GM12801 (cell line): ENCODE measurements around the gene NNMT.

Experiments used
- TF ChIP-seq, protein P1 (sequence below): IDR thresholded peaks from one replicate; pipeline ENCODE4 v1.5.1; 2011; ENCODE audit warnings: control low read depth; ENCODE audit not compliant: insufficient read length; ENCODE audit errors: extremely low read depth

Gene NNMT

DNA sequence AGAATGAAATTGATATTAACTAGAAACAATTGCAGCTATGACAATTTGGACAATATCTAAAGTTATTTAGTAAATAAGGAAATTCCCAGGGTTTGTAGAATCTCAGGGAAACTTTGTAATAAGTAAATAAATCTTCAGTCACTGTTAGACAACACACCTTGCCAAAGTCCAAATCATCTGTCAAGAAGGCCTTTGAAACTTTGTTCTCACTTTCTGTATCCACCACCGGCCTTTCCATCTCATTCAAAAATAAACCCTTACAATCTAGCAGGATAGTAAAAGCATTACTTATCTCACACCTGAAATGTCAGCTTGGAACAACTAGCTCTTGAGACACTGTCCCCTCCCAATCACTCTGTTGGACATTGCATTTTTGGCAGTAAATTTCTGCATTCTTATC is 7.9 kb downstream of the NNMT start:
- TF ChIP-seq, protein P1, sequence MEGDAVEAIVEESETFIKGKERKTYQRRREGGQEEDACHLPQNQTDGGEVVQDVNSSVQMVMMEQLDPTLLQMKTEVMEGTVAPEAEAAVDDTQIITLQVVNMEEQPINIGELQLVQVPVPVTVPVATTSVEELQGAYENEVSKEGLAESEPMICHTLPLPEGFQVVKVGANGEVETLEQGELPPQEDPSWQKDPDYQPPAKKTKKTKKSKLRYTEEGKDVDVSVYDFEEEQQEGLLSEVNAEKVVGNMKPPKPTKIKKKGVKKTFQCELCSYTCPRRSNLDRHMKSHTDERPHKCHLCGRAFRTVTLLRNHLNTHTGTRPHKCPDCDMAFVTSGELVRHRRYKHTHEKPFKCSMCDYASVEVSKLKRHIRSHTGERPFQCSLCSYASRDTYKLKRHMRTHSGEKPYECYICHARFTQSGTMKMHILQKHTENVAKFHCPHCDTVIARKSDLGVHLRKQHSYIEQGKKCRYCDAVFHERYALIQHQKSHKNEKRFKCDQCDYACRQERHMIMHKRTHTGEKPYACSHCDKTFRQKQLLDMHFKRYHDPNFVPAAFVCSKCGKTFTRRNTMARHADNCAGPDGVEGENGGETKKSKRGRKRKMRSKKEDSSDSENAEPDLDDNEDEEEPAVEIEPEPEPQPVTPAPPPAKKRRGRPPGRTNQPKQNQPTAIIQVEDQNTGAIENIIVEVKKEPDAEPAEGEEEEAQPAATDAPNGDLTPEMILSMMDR, result no peak

DNA sequence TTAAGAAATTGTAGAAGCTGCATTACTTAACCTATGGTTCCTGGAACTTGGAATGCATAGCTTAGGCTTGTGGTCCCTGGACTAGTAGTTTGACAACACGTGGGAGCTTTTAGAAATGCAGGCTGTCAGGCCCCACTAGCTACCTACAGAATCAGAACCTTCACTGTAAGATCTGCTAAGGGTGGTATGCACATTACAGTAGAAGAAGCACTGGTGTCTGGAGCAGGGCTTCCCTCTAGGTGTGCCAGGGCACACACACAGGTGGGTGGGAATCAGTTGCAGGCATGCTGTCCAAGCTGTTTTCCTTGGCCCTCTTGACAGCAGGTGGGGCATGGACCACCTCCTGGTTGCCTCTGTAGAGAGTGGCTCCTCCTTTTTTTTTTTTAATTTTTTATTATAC is 8.8 kb downstream of the NNMT start:
- TF ChIP-seq, protein P1, result no peak

DNA sequence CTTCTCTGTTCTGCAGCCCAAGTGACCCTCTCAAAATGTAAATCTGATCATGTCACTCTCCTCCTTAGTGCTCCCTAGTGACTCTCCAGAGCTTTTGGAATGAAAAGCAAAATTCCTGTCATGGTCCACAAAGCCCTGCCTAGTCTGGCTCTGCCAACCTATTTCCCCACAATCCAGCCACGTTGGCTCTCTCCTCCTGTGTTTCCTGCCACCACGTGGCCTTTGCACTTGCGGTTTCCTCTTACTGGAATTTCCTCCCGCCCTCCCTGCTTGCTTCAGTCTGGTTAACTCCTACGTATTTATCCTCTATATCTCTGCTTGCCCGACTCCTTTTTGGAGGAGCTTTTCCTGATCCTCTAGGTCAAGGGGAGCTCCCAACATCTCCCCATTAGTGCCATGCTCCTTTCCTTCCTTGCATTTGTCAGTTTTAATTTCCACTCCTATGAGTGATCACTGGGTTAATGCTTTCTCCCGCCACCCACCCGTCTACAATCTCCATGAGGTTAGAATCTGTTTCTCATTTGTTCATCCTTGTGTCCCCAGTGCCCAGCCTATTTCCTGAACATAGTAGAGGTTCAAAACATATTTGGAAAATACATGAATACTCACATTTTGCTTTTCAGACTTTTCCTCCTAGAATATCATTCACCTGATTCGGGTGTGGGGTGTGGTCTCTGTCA is 11.5 kb downstream of the NNMT start:
- TF ChIP-seq, protein P1, result no peak

DNA sequence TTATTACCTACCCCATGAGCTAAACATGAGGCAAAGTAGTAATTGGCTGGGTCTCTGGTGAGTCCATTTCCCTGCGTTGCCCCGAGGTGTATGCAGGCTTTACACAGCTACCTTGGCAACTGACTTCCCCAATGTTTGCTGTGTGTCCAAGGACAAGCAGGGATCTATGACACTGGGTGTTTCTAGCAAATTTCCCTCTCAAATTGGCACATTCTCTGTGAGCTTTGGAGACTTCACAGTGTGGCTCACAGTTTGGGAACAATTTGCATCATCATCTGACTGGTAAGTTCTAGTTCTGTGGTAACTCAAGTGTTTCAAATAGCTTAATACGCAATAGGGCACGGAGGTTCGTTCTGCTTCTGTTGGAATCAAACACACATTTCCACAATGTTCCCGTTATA is 12.5 kb downstream of the NNMT start:
- TF ChIP-seq, protein P1, result no peak

DNA sequence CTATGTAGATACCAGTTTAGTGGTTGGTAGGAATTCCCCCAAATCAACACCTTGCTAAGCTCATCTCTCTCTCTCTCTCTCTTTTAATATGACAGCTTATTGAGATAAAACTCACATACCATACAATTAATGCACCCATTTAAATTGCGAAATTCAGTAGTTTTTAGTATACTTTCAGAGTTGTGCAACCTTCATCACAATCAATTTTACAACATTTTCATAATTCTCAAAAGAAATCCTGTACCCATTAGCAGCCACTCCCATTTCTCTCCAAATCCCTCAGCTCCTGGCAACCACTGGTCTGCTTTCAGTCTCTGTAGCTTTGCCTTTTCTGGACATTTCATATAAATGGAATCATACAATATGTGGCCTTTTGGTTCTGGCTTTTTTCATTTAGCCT is 13.3 kb downstream of the NNMT start:
- TF ChIP-seq, protein P1, result no peak

DNA sequence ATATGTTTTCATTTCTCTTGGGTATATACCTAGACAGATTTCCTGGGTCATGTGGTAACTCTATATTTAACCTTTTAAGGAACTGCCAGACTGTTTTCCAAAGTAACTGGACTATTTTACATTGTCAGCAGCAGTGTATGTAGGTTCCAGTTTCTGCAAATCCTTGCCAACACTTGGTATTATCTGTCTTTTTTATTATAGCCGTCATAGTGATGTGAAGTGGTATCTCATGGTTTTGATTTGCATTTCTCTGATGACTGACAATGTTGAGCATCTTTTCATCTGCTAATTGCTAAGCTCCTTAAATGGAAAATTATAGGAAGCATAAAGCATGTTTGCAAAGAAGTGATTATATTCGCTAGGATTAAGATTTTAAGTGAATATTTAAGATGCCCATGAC is 13.9 kb downstream of the NNMT start:
- TF ChIP-seq, protein P1, result no peak

DNA sequence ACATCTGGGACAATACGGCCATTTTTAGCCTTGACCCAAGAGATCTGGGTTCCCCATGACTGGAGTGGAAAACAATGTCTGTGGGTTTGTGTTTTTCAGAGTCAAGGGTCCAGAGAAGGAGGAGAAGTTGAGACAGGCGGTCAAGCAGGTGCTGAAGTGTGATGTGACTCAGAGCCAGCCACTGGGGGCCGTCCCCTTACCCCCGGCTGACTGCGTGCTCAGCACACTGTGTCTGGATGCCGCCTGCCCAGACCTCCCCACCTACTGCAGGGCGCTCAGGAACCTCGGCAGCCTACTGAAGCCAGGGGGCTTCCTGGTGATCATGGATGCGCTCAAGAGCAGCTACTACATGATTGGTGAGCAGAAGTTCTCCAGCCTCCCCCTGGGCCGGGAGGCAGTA is 15.7 kb downstream of the NNMT start:
- TF ChIP-seq, protein P1, result no peak
